A673 (cell line): ENCODE results near the gene SAMD4B. TPM values are rescaled to one million over a fixed set of nuclear protein-coding genes. Genes with fewer than 3 reads are reported as not detected.

Source experiments
- BruUV-seq: library from RNA; stranded (reverse); fragments of 400-500 nt; replicated peaks from 2 replicates; lab custom pipeline; 2021; lab: Mats Ljungman, UMichigan
- CTCF ChIA-PET: fragments of 300-600 bp; sonication (Branson Sonifier 250); formaldehyde crosslinking; loops from one replicate; lab custom pipeline; 2022; ENCODE audit warnings: antibody characterized with exemption; lab: Charles Lee
- POLR2A ChIA-PET: fragments of 300-600 bp; sonication (Branson Sonifier 250); formaldehyde crosslinking; loops from one replicate; lab custom pipeline; 2022; ENCODE audit warnings: antibody characterized with exemption; ENCODE audit not compliant: low non-redundant PET; lab: Charles Lee
- DNase-seq: peaks from one replicate; pipeline ENCODE4 v3.0.0-alpha.2; 2015; ENCODE audit warnings: low spot score
- H3K27ac ChIP-seq: fragments of 200-600 bp; sonication (generic); 2 replicates; pipeline ENCODE4 v1.5.1; 2016; ENCODE audit warnings: mixed run types, low read depth, mild to moderate bottlenecking, mixed read lengths, antibody characterized with exemption, low read length; ENCODE audit not compliant: poor library complexity, severe bottlenecking
- H3K27me3 ChIP-seq: fragments of 200-600 bp; sonication (generic); replicated peaks from 2 replicates; pipeline ENCODE4 v1.6.1; 2017; ENCODE audit warnings: mixed run types, low read depth, mild to moderate bottlenecking, mixed read lengths, antibody characterized with exemption, low read length; ENCODE audit not compliant: insufficient read depth, poor library complexity
- H3K36me3 ChIP-seq: fragments of 200-600 bp; sonication (generic); 2 replicates; pipeline ENCODE4 v1.6.1; 2016; ENCODE audit warnings: mixed run types, mild to moderate bottlenecking, mixed read lengths, antibody characterized with exemption, low read length; ENCODE audit not compliant: insufficient read depth, poor library complexity, severe bottlenecking
- H3K4me1 ChIP-seq: fragments of 200-600 bp; sonication (generic); 2 replicates; pipeline ENCODE4 v1.6.1; 2017; ENCODE audit warnings: mixed run types, mild to moderate bottlenecking, mixed read lengths, antibody characterized with exemption, low read length; ENCODE audit not compliant: insufficient read depth, poor library complexity, severe bottlenecking
- H3K4me3 ChIP-seq: fragments of 200-600 bp; sonication (generic); 2 replicates; pipeline ENCODE4 v1.5.1; 2016; ENCODE audit warnings: low read depth, mixed run types, mild to moderate bottlenecking, mixed read lengths, low read length; ENCODE audit not compliant: poor library complexity, severe bottlenecking
- H3K9me3 ChIP-seq: fragments of 200-600 bp; sonication (generic); 2 replicates; pipeline ENCODE4 v1.6.1; 2016; ENCODE audit warnings: mixed run types, low read depth, mild to moderate bottlenecking, mixed read lengths, antibody characterized with exemption, low read length; ENCODE audit not compliant: poor library complexity, severe bottlenecking
- CTCF ChIP-seq: fragments of 300-800, 200-600 bp; sonication (generic); conservative IDR thresholded peaks from 2 replicates; pipeline ENCODE4 v1.5.1; 2017; ENCODE audit warnings: low read depth, mild to moderate bottlenecking, antibody characterized with exemption, low read length, moderate library complexity, mixed read lengths
- EZH2 ChIP-seq: fragments of 200-600 bp; sonication (generic); IDR thresholded peaks from 2 replicates; pipeline ENCODE4 v1.6.1; 2017; ENCODE audit warnings: borderline replicate concordance, low read depth, mild to moderate bottlenecking, mixed read lengths, antibody characterized with exemption, low read length; ENCODE audit not compliant: poor library complexity, severe bottlenecking
- intact Hi-C: fragments of 100-400 bp; cut with micrococcal nuclease; formaldehyde crosslinking; loops from one replicate; pipeline ENCODE4 v1.10.0; 2022; ENCODE audit not compliant: unreplicated experiment
- total RNA-seq: library from RNA; stranded (reverse); gene quantifications from 2 replicates; pipeline ENCODE4 v1.2.3, GENCODE V29; 2021

The SAMD4B gene
- total RNA-seq, 1 experiment from 2014 or later: 168 TPM

GRCh38 chr19:39403331-39404312 is 61.4 kb downstream of the SAMD4B start:
- TF ChIP-seq EZH2: no peak
- TF ChIP-seq CTCF: no peak
- peak overlapping the region; percentile 50 for H3K4me3 ChIP-seq
- peaks cover 33% of the 10 kb centered on the region for H3K4me1 ChIP-seq
- no TSS peak for BruUV-seq
- peak overlapping the region; percentile 98 for H3K27ac ChIP-seq
- peak; percentile 94 for DNase-seq
- no peaks in the 10 kb centered on the region for H3K27me3 ChIP-seq
- CTCF ChIA-PET: no interaction called here
- POLR2A ChIA-PET: interaction anchor here (0.5 to 1.0 kb wide), 3 partner anchors 12 to 447 kb away, joined by 3 to 4 read pairs (median 3); partner anchors contain the start of gene MED29
- intact Hi-C loops: no loop called here
- H3K36me3 ChIP-seq: peaks cover 6% of the 10 kb centered on the region
- H3K9me3 ChIP-seq: no peaks in the 10 kb centered on the region

GRCh38 chr19:39405261-39405957 is 63.2 kb downstream of the SAMD4B start:
- H3K36me3 ChIP-seq: peaks cover 7% of the 10 kb centered on the region
- peaks cover 42% of the 10 kb centered on the region for H3K4me1 ChIP-seq
- DNase-seq: no peak
- H3K27ac ChIP-seq: peak overlapping the region; percentile 16
- intact Hi-C loops: no loop called here
- no TSS peak for BruUV-seq
- TF ChIP-seq CTCF: no peak
- no peak for TF ChIP-seq EZH2
- no peak overlapping the region for H3K4me3 ChIP-seq
- H3K27me3 ChIP-seq: no peaks in the 10 kb centered on the region
- POLR2A ChIA-PET: no interaction called here
- H3K9me3 ChIP-seq: no peaks in the 10 kb centered on the region
- CTCF ChIA-PET: interaction anchor here (0.6 to 1.4 kb wide), 2 partner anchors 8 to 536 kb away, joined by 3 to 6 read pairs; no protein-coding TSS in a partner anchor

- Histone ChIP-seq H3K27ac (peak overlapping the region; percentile 82), H3K4me1 (peaks cover 49% of the 10 kb centered on the region), H3K4me3 (peak overlapping the region; percentile 87), H3K9me3 (no peaks in the 10 kb centered on the region), H3K36me3 (peaks cover 7% of the 10 kb centered on the region), H3K27me3 (no peaks in the 10 kb centered on the region)
- ChIA-PET CTCF (interaction anchor here (0.6 to 1.4 kb wide), 2 partner anchors 9 to 535 kb away, joined by 3 to 6 read pairs; no protein-coding TSS in a partner anchor), POLR2A (no interaction called here)
- no peak for TF ChIP-seq EZH2
- no peak for TF ChIP-seq CTCF
- BruUV-seq: no TSS peak
- peak; percentile 66 for DNase-seq
- intact Hi-C loops: no loop called here
These were observed 63.9 kb downstream of the SAMD4B start for GRCh38 chr19:39405958-39406655.
